Brain microvascular endothelial cell (primary cell): Measurements from ENCODE around the gene USP7.

ENCODE experiments used
- DNase-seq: peaks from one replicate; pipeline ENCODE4 v3.0.0-alpha.2; 2020
- H3K27ac ChIP-seq: fragments of 250-450 bp; sonication (Bioruptor Pico); 2 replicates; pipeline ENCODE4 v1.5.1; 2020; ENCODE audit warnings: mild to moderate bottlenecking, moderate library complexity
- H3K27me3 ChIP-seq: fragments of 250-450 bp; sonication (Bioruptor Pico); replicated peaks from 2 replicates; pipeline ENCODE4 v1.5.1; 2020; ENCODE audit warnings: mild to moderate bottlenecking
- H3K36me3 ChIP-seq: fragments of 250-450 bp; sonication (Bioruptor Pico); replicated peaks from 2 replicates; pipeline ENCODE4 v1.5.1; 2020; ENCODE audit warnings: mild to moderate bottlenecking
- H3K4me3 ChIP-seq: 2 replicates; pipeline ENCODE4 v1.5.1; 2011; ENCODE audit warnings: low read depth, mild to moderate bottlenecking, control low read depth, low read length, moderate library complexity
- CTCF ChIP-seq: IDR thresholded peaks from 2 replicates; pipeline ENCODE4 v1.5.1; 2011; ENCODE audit warnings: low read depth, mild to moderate bottlenecking, moderate library complexity, low read length, control low read depth, inconsistent platforms; ENCODE audit errors: missing control alignments
- in situ Hi-C: cut with HindIII; loops from 2 replicates; pipeline ENCODE4 v1.10.0; 2017; ENCODE audit warnings: low sequenced_read_pairs, low pct_ligation_motif_present

USP7 gene

DNA sequence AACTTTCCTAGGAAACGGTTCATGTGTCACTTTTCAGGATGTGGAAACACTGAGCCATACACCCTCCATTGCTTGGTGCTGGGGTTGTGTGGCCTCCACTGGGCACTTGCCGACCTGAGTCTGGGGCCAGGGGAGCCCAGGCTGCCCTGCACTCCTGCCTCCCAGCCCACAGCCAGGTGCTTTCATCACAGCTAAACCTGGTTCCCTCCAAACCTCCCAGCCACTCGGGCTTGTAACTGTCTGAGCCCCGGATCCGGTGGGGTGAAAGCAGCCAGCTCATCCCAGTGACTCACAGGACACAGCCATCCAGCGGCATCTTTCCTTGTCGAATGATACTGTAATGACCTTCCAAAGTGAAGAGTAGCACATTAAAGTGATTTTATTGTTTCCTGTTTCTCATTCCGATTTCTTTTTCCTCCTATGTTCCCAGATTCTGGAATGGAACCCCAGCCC is 114.7 kb downstream of the USP7 start:
- H3K27me3 ChIP-seq, result no peaks in the 10 kb centered on the region
- peak overlapping the region; percentile 74 for H3K27ac ChIP-seq
- peak; percentile 77 for DNase-seq
- peaks cover 58% of the 10 kb centered on the region for H3K36me3 ChIP-seq
- in situ Hi-C loops, result no loop called here
- H3K4me3 ChIP-seq, result no peak overlapping the region
- TF ChIP-seq CTCF, result no peak

DNA sequence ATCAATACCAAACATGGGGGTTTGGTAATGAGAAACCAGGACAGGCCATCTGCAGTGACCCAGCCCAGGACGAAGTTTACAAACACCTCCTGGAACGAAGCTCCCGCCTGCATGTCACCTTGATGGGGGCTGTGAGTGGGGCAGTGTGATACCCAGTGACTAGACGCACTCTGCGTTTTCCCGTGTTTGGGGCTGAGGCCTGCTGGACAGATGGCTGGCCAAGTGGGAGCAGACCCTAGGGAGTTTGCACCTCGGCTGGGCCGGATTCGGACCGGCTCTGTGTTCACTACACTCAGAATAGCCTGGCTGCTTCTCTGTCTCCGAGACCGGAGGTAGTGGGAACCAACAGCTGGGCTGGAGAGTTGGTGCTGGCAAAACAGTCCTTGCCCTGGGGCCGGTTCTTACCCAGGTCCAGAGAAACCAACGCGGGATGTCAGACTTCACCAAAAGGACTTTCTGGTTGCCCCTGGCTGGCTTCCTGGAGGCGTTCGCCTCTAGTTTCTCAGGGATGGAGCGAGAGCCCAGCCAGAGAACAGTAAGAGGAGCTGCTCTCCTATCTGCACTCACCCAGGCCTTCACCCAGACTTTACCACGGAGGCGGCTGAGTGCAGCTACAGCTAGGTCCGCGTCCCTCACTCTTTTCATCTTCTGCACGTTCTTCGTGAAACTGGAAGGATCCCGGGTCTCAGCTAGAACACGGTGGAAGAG is 115.3 kb downstream of the USP7 start:
- no peak overlapping the region for H3K4me3 ChIP-seq
- in situ Hi-C loops, result no loop called here
- no peak for TF ChIP-seq CTCF
- H3K36me3 ChIP-seq, result peaks cover 55% of the 10 kb centered on the region
- no peaks in the 10 kb centered on the region for H3K27me3 ChIP-seq
- DNase-seq, result no peak
- peak overlapping the region; percentile 74 for H3K27ac ChIP-seq

- in situ Hi-C loops, result no loop called here
- Histone ChIP-seq H3K36me3 (peaks cover 47% of the 10 kb centered on the region), H3K27me3 (no peaks in the 10 kb centered on the region), H3K4me3 (no peak overlapping the region), H3K27ac (no peak overlapping the region)
- DNase-seq, result no peak
- TF ChIP-seq CTCF, result no peak
These were observed 116.1 kb downstream of the USP7 start for GRCh38 chr16:8847623-8848022.

DNA sequence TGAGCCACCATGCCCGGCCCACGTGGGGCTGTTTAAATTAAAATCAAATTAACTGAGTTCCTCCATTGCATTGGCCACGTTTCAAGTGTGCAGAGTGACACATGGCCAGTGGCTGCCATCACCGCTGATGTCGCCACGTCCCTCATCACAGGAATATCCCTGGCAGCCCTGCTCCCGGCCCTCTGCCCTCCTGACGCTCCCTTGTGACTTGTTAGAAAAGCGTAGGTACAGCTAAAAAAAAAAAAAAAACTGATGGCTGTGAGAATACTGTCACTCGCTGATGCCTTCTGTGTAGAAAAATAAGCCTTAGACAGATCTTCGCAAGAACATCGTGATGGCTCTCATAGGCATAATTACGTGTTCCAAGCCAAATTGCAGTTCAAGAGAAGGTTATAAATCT is 116.6 kb downstream of the USP7 start:
- no peak for DNase-seq
- Histone ChIP-seq H3K4me3 (no peak overlapping the region), H3K27ac (no peak overlapping the region), H3K27me3 (no peaks in the 10 kb centered on the region), H3K36me3 (peaks cover 42% of the 10 kb centered on the region)
- no peak for TF ChIP-seq CTCF
- in situ Hi-C loops, result no loop called here

DNA sequence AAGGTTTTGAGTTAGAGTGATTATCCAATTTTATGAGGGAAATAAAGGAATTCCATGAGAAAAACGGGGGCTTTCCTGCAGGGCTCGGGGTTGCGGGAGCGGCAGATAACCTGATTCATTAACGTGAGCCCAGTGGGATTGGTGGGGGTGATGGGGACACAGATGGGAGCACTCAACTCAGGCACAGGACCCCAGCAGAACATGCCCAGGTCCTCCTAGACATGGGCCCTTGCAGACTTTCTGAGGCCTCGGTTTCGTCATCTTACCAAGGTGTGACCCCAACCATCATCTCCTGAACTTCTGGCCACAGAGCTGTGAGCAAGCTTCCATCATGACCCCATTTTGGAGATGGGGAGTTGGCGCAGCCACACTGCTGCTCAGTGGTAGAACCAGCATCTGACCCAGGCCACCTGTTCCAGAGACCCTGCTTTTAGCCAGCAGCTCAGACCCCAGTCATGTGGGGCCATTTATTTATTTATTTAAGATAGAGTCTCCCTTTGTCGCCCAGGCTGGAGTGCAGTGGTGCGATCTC is 117.2 kb downstream of the USP7 start:
- in situ Hi-C loops, result no loop called here
- Histone ChIP-seq H3K27me3 (no peaks in the 10 kb centered on the region), H3K36me3 (peaks cover 40% of the 10 kb centered on the region), H3K27ac (no peak overlapping the region), H3K4me3 (no peak overlapping the region)
- TF ChIP-seq CTCF, result no peak
- DNase-seq, result no peak
